ENCODE measurements around the gene CMC4. TPM values are rescaled to one million over a fixed set of nuclear protein-coding genes. Genes with fewer than 3 reads are reported as not detected.

The CMC4 gene
- total RNA-seq, 4 donors from 2014 or later: 1.4 to 11.7 (median 9.1) TPM; not detected in 1

GRCh38 chrX:155086202-155086840 is 15.4 kb upstream of the CMC4 start:
- intact Hi-C loops (cut with DNase I; ENCODE audit: low total_unique reads): no loop called here
- Histone ChIP-seq H3K27me3 (no peaks in the 10 kb centered on the region), H3K4me3 (no peak overlapping the region), H3K36me3 (no peaks in the 10 kb centered on the region), H3K9me3 (no peaks in the 10 kb centered on the region), H3K4me1 (no peaks in the 10 kb centered on the region), H3K27ac (no peak overlapping the region)
- in situ Hi-C loops (cut with MboI; ENCODE audit: low pct_ligation_motif_present in 1 of 4, low pct_unique_long_range_greater_than_20kb in 1 of 4, low sequenced_read_pairs in 3 of 4): loop anchor here in 1 of 4 donors (25.0 kb wide), 1 partner anchor 99 kb away; no protein-coding TSS in a partner anchor
- WGBS, 2 donors (ENCODE audit: low coverage in 1 of 2): 85% methylated on average over 24 of the region's 24 CpGs; no CpG with 5 or more reads in 1 of the 2 donors
- peak; percentile 30 for DNase-seq
- TF ChIP-seq POLR2AphosphoS5 (IDR thresholded peaks at IDR 0.05) (no peak), CTCF (IDR thresholded peaks at IDR 0.05) (peak; percentile 40 to 52 (median 45)), EP300 (IDR thresholded peaks at IDR 0.05; ENCODE audit: low read depth) (no peak), POLR2A (IDR thresholded peaks at IDR 0.05) (no peak)

- WGBS, 2 donors (ENCODE audit: low coverage in 1 of 2): 0 to 54% methylated on average over 1 to 25 of the region's 25 CpGs
- Histone ChIP-seq H3K4me3 (peak overlapping the region; percentile 34 to 56 (median 48)), H3K9me3 (no peaks in the 10 kb centered on the region), H3K27me3 (no peaks in the 10 kb centered on the region), H3K36me3 (no peaks in the 10 kb centered on the region), H3K4me1 (peaks cover 0 to 30% (median 4%) of the 10 kb centered on the region in 4 donors), H3K27ac (peak overlapping the region; percentile 84 to 92 (median 89))
- TF ChIP-seq POLR2AphosphoS5 (IDR thresholded peaks at IDR 0.05) (no peak), EP300 (IDR thresholded peaks at IDR 0.05; ENCODE audit: low read depth) (no peak)
- no peak for DNase-seq
- in situ Hi-C loops (cut with MboI; ENCODE audit: low pct_ligation_motif_present in 1 of 4, low pct_unique_long_range_greater_than_20kb in 1 of 4, low sequenced_read_pairs in 3 of 4): no loop called here
- intact Hi-C loops (cut with DNase I; ENCODE audit: low total_unique reads): no loop called here
Observed at GRCh38 chrX:155071694-155072280, 851 bp upstream of the CMC4 start.

- DNase-seq: no peak
- H3K4me3 ChIP-seq: peak overlapping the region; percentile 39 to 61 (median 50)
- in situ Hi-C loops (cut with MboI; ENCODE audit: low pct_ligation_motif_present in 1 of 4, low pct_unique_long_range_greater_than_20kb in 1 of 4, low sequenced_read_pairs in 3 of 4) (no loop called here), intact Hi-C loops (cut with DNase I; ENCODE audit: low total_unique reads) (no loop called here)
- 45% methylated on average over 16 of the region's 16 CpGs; no CpG with 5 or more reads in 1 of the 2 donors for WGBS, 2 donors (ENCODE audit: low coverage in 1 of 2)
- TF ChIP-seq CTCF (IDR thresholded peaks at IDR 0.05): no peak
- no peak for TF ChIP-seq EP300 (IDR thresholded peaks at IDR 0.05; ENCODE audit: low read depth)
- TF ChIP-seq POLR2AphosphoS5 (IDR thresholded peaks at IDR 0.05): no peak
- no peak for TF ChIP-seq POLR2A (IDR thresholded peaks at IDR 0.05)
- H3K4me1 ChIP-seq: peaks cover 0 to 30% (median 4%) of the 10 kb centered on the region in 4 donors
- H3K27ac ChIP-seq: peak overlapping the region; percentile 85 to 91 (median 89)
- no peaks in the 10 kb centered on the region for H3K9me3 ChIP-seq
- no peaks in the 10 kb centered on the region for H3K27me3 ChIP-seq
- H3K36me3 ChIP-seq: no peaks in the 10 kb centered on the region
Observed at GRCh38 chrX:155070663-155070974, 317 bp downstream of the CMC4 start.

GRCh38 chrX:155070038-155070437 is 898 bp downstream of the CMC4 start:
- intact Hi-C loops (cut with DNase I; ENCODE audit: low total_unique reads) (no loop called here), in situ Hi-C loops (cut with MboI; ENCODE audit: low pct_ligation_motif_present in 1 of 4, low pct_unique_long_range_greater_than_20kb in 1 of 4, low sequenced_read_pairs in 3 of 4) (no loop called here)
- H3K4me1 ChIP-seq: peaks cover 0 to 30% (median 4%) of the 10 kb centered on the region in 4 donors
- peak overlapping the region in 3 of 4 donors; percentile 45 to 61 (median 56) for H3K4me3 ChIP-seq
- 0 to 45% methylated on average over 1 to 12 of the region's 12 CpGs for WGBS, 2 donors (ENCODE audit: low coverage in 1 of 2)
- H3K27me3 ChIP-seq: no peaks in the 10 kb centered on the region
- peak overlapping the region; percentile 85 to 91 (median 89) for H3K27ac ChIP-seq
- DNase-seq: no peak
- TF ChIP-seq CTCF (IDR thresholded peaks at IDR 0.05) (no peak), POLR2A (IDR thresholded peaks at IDR 0.05) (no peak), POLR2AphosphoS5 (IDR thresholded peaks at IDR 0.05) (no peak), EP300 (IDR thresholded peaks at IDR 0.05; ENCODE audit: low read depth) (no peak)
- no peaks in the 10 kb centered on the region for H3K9me3 ChIP-seq
- H3K36me3 ChIP-seq: no peaks in the 10 kb centered on the region

Measured in transverse colon (tissue), 4 donors.